H1 (cell line): ENCODE results near the gene DENND6B. TPM values are rescaled to one million over a fixed set of nuclear protein-coding genes. Genes with fewer than 3 reads are reported as not detected.

Experiments
- CTCF ChIA-PET: fragments of 300-600 bp; sonication (Branson Sonifier 250); formaldehyde crosslinking; loops from one replicate; lab custom pipeline; 2021; ENCODE audit not compliant: partially characterized antibody; lab: Charles Lee
- POLR2A ChIA-PET: fragments of 300-600 bp; sonication (Branson Sonifier 250); formaldehyde crosslinking; loops from one replicate; lab custom pipeline; 2021; ENCODE audit warnings: inconsistent platforms; ENCODE audit not compliant: partially characterized antibody; lab: Charles Lee
- DNase-seq, 2 experiments: peaks; one replicate each; pipeline versions ENCODE4 v3.0.0 to v3.0.0-alpha.2; 2010 to 2022; ENCODE audit warnings: low spot score in 2 of 2, low read depth in 1 of 2, mixed read lengths in 1 of 2
- FAIRE-seq: peaks from 2 replicates; lab custom pipeline; 2011; peaks lifted over from hg19 to GRCh38; lab: Jason Lieb, UNC
- H2AFZ ChIP-seq: 2 replicates; pipeline ENCODE4 v1.8.1; 2012; ENCODE audit warnings: low read length, inconsistent platforms
- H2AK5ac ChIP-seq: 2 replicates; pipeline ENCODE4 v1.6.1; 2013; ENCODE audit warnings: low read depth, low read length
- H2BK120ac ChIP-seq: replicated peaks from 2 replicates; pipeline ENCODE3; 2013; ENCODE audit warnings: low read depth, low read length, inconsistent platforms
- H2BK12ac ChIP-seq: 2 replicates; pipeline ENCODE4 v1.6.1; 2013; ENCODE audit warnings: low read depth, low read length
- H2BK15ac ChIP-seq: 2 replicates; pipeline ENCODE4 v1.6.1; 2013; ENCODE audit warnings: low read length
- H2BK20ac ChIP-seq: 2 replicates; pipeline ENCODE4 v1.6.1; 2013; ENCODE audit warnings: low read length
- H2BK5ac ChIP-seq: 2 replicates; pipeline ENCODE4 v1.6.1; 2013; ENCODE audit warnings: low read depth, low read length
- H3K14ac ChIP-seq: 2 replicates; pipeline ENCODE4 v1.6.1; 2013; ENCODE audit warnings: inconsistent platforms; ENCODE audit not compliant: insufficient read length
- H3K18ac ChIP-seq: 2 replicates; pipeline ENCODE4 v1.6.1; 2013; ENCODE audit warnings: low read length; ENCODE audit errors: extremely low read depth
- H3K23ac ChIP-seq: 2 replicates; pipeline ENCODE4 v1.6.1; 2013; ENCODE audit warnings: inconsistent platforms; ENCODE audit not compliant: insufficient read length
- H3K23me2 ChIP-seq: 2 replicates; pipeline ENCODE4 v1.6.1; 2013; ENCODE audit warnings: low read depth, low read length
- H3K27ac ChIP-seq: 2 replicates; pipeline ENCODE4 v1.6.1; 2011; ENCODE audit warnings: low read depth, low read length, inconsistent platforms
- H3K27me3 ChIP-seq, 4 experiments: replicated peaks in 1 of 4; 1 replicate in 1 of 4; 2 replicates in 3 of 4; pipeline versions ENCODE4 v1.6.1 to v1.8.1; 2011 to 2013; ENCODE audit warnings: low read length in 3 of 4, mild to moderate bottlenecking in 3 of 4, inconsistent platforms in 2 of 4, mixed read lengths in 2 of 4, moderate library complexity in 1 of 4; ENCODE audit not compliant: control insufficient read depth in 3 of 4, insufficient read depth in 3 of 4; ENCODE audit errors: extremely low read depth in 1 of 4
- H3K36me3 ChIP-seq, 4 experiments: 2 replicates each; pipeline versions ENCODE4 v1.6.1 to v1.8.1; 2011 to 2013; ENCODE audit warnings: mild to moderate bottlenecking in 4 of 4, low read length in 3 of 4, moderate library complexity in 2 of 4, control low read depth in 1 of 4, inconsistent platforms in 1 of 4; ENCODE audit not compliant: insufficient read depth in 4 of 4, control insufficient read depth in 2 of 4
- H3K4ac ChIP-seq: replicated peaks from 2 replicates; pipeline ENCODE3; 2013; ENCODE audit warnings: low read length, low read depth, mixed read lengths, inconsistent platforms; ENCODE audit not compliant: insufficient read length
- H3K4me1 ChIP-seq, 4 experiments: replicated peaks in 1 of 4; 1 replicate in 1 of 4; 2 replicates in 3 of 4; pipeline versions ENCODE4 v1.6.1 to v1.8.1; 2011 to 2013; ENCODE audit warnings: low read length in 3 of 4, inconsistent platforms in 2 of 4, mixed read lengths in 1 of 4; ENCODE audit not compliant: insufficient read depth in 4 of 4, control insufficient read depth in 3 of 4
- H3K4me2 ChIP-seq, 2 experiments: 2 replicates each; pipeline versions ENCODE4 v1.6.1 to v1.8.1; 2011 to 2013; ENCODE audit warnings: low read depth in 2 of 2, low read length in 2 of 2, control low read depth in 1 of 2, inconsistent platforms in 1 of 2, mild to moderate bottlenecking in 1 of 2; ENCODE audit not compliant: insufficient read depth in 1 of 2
- H3K4me3 ChIP-seq, 4 experiments: fragments of 200-600, 300-600 bp in 1 of 4; sonication (generic), shearing (Covaris generic), sonication (Bioruptor Twin) in 1 of 4; 2 replicates each; pipeline versions ENCODE4 v1.5.1 to v1.8.1; 2011 to 2016; ENCODE audit warnings: low read length in 4 of 4, low read depth in 3 of 4, control low read depth in 2 of 4, inconsistent platforms in 2 of 4, mild to moderate bottlenecking in 2 of 4, mixed read lengths in 1 of 4, moderate library complexity in 1 of 4; ENCODE audit not compliant: insufficient read depth in 2 of 4; ENCODE audit errors: extremely low read depth in 1 of 4
- H3K56ac ChIP-seq: replicated peaks from 2 replicates; pipeline ENCODE3; 2013; ENCODE audit warnings: low read depth, mild to moderate bottlenecking, mixed read lengths, low read length, inconsistent platforms; ENCODE audit not compliant: insufficient read length
- H3K79me1 ChIP-seq: 2 replicates; pipeline ENCODE4 v1.6.1; 2013; ENCODE audit warnings: low read depth, low read length, control low read depth
- H3K79me2 ChIP-seq, 2 experiments: 2 replicates each; pipeline versions ENCODE4 v1.6.1 to v1.8.1; 2012 to 2013; ENCODE audit warnings: low read length in 2 of 2, mild to moderate bottlenecking in 2 of 2, inconsistent platforms in 1 of 2; ENCODE audit not compliant: insufficient read depth in 2 of 2, control insufficient read depth in 1 of 2
- H3K9ac ChIP-seq, 4 experiments: replicated peaks in 1 of 4; 1 replicate in 1 of 4; 2 replicates in 3 of 4; pipeline versions ENCODE4 v1.6.1 to v1.8.1; 2011 to 2013; ENCODE audit warnings: low read depth in 3 of 4, low read length in 3 of 4, control low read depth in 2 of 4, mild to moderate bottlenecking in 2 of 4, moderate library complexity in 2 of 4, inconsistent platforms in 1 of 4; ENCODE audit errors: extremely low read depth in 1 of 4
- H3K9me3 ChIP-seq, 2 experiments: 2 replicates each; pipeline versions ENCODE4 v1.6.1 to v1.8.1; 2012 to 2013; ENCODE audit warnings: mild to moderate bottlenecking in 2 of 2, moderate library complexity in 2 of 2, control low read depth in 1 of 2, inconsistent platforms in 1 of 2, low read depth in 1 of 2, low read length in 1 of 2, mixed read lengths in 1 of 2; ENCODE audit not compliant: insufficient read depth in 2 of 2
- H4K20me1 ChIP-seq, 2 experiments: replicated peaks in 1 of 2; 2 replicates each; pipeline versions ENCODE3 to v1.8.1; 2011 to 2013; ENCODE audit warnings: inconsistent platforms in 2 of 2, low read length in 2 of 2, mild to moderate bottlenecking in 1 of 2; ENCODE audit not compliant: insufficient read depth in 2 of 2, control insufficient read depth in 1 of 2
- H4K5ac ChIP-seq: 2 replicates; pipeline ENCODE4 v1.6.1; 2013; ENCODE audit warnings: low read length, low read depth, mixed read lengths, inconsistent platforms; ENCODE audit not compliant: insufficient read length
- H4K8ac ChIP-seq: 2 replicates; pipeline ENCODE4 v1.8.0; 2013; ENCODE audit warnings: mild to moderate bottlenecking, moderate library complexity, low read length, inconsistent platforms; ENCODE audit not compliant: insufficient read depth; ENCODE audit errors: extremely low read depth
- H4K91ac ChIP-seq: replicated peaks from 2 replicates; pipeline ENCODE3; 2013; ENCODE audit warnings: low read length, mixed read lengths, inconsistent platforms; ENCODE audit not compliant: insufficient read length
- BRCA1 ChIP-seq: IDR thresholded peaks from 2 replicates; pipeline ENCODE4 v1.6.1; 2012; ENCODE audit warnings: low read depth, low read length, improper control_type of control experiment
- CBX8 ChIP-seq: fragments of 300-800, 300-1000 bp; sonication (generic); IDR thresholded peaks from 2 replicates; pipeline ENCODE4 v1.7.1; 2016; ENCODE audit warnings: low read depth, low read length, borderline replicate concordance
- CHD1 ChIP-seq: IDR thresholded peaks from 2 replicates; pipeline ENCODE4 v1.6.1; 2012; ENCODE audit warnings: low read depth, low read length, improper control_type of control experiment
- E2F6 ChIP-seq: IDR thresholded peaks from 2 replicates; pipeline ENCODE4 v1.6.1; 2012; ENCODE audit warnings: inconsistent platforms
- JUN ChIP-seq: IDR thresholded peaks from 2 replicates; pipeline ENCODE4 v1.6.1; 2011; ENCODE audit warnings: low read depth, mild to moderate bottlenecking, improper control_type of control experiment, low read length
- MAX ChIP-seq: IDR thresholded peaks from 2 replicates; pipeline ENCODE4 v1.6.1; 2012; ENCODE audit warnings: inconsistent platforms
- NRF1 ChIP-seq: IDR thresholded peaks from 2 replicates; pipeline ENCODE4 v1.6.1; 2011; ENCODE audit warnings: mild to moderate bottlenecking, low read depth, low read length, improper control_type of control experiment
- PHF8 ChIP-seq: fragments of 200-600 bp; sonication (generic); conservative IDR thresholded peaks from 2 replicates; pipeline ENCODE4 v1.7.1; 2012; ENCODE audit warnings: low read depth, mild to moderate bottlenecking, inconsistent platforms, low read length, moderate library complexity
- POU5F1 ChIP-seq: IDR thresholded peaks from 2 replicates; pipeline ENCODE4 v1.6.1; 2011; ENCODE audit warnings: low read depth, mild to moderate bottlenecking, low read length, moderate library complexity
- RAD21 ChIP-seq, 2 experiments: IDR thresholded peaks in 1 of 2; conservative IDR thresholded peaks in 1 of 2; 2 replicates each; pipeline ENCODE4 v1.6.1; 2011; ENCODE audit warnings: low read depth in 2 of 2, low read length in 2 of 2, improper control_type of control experiment in 1 of 2, inconsistent platforms in 1 of 2, mild to moderate bottlenecking in 1 of 2, moderate library complexity in 1 of 2
- RNF2 ChIP-seq: fragments of 200-900, 300-1000 bp; sonication (generic); IDR thresholded peaks from 2 replicates; pipeline ENCODE4 v1.7.1; 2016; ENCODE audit warnings: borderline replicate concordance, low read depth, mild to moderate bottlenecking, antibody characterized with exemption, low read length; ENCODE audit not compliant: poor library complexity, severe bottlenecking; ENCODE audit errors: missing control alignments
- SUZ12 ChIP-seq: fragments of 200-600 bp; sonication (generic); IDR thresholded peaks from 2 replicates; pipeline ENCODE4 v1.6.1; 2012; ENCODE audit warnings: mild to moderate bottlenecking, inconsistent platforms, low read length, moderate library complexity, mixed read lengths
- TAF1 ChIP-seq: IDR thresholded peaks from 2 replicates; pipeline ENCODE4 v1.6.1; 2011; ENCODE audit warnings: mild to moderate bottlenecking, low read depth, low read length
- WGBS, 2 experiments: shearing (Covaris generic) in 1 of 2; methylation state at CpG; one replicate each; pipeline versions ENCODE4 v1.1.6 to v1.1.7; 2013 to 2015; ENCODE audit warnings: low lambda C conversion rate in 2 of 2, mixed read lengths in 2 of 2, inconsistent platforms in 1 of 2, low coverage in 1 of 2, missing lambda C conversion rate in 1 of 2; ENCODE audit not compliant: insufficient replicate concordance in 2 of 2, insufficient coverage in 1 of 2, insufficient read length in 1 of 2; ENCODE audit errors: extremely low coverage in 1 of 2, missing lambda C conversion rate in 1 of 2; 5-methylcytosine and 5-hydroxymethylcytosine counted together
- polyA plus RNA-seq, 7 experiments: library from polyadenylated mRNA; depleted of rRNA in 3 of 7; stranded (reverse) in 5 of 7; unstranded in 2 of 7; fragments of >200 nt in 5 of 7; fragments of 200-250 nt in 2 of 7; gene quantifications; 1 replicate in 5 of 7; 2 replicates in 1 of 7; 4 replicates in 1 of 7; pipeline versions ENCODE4 v1.2.1 to v1.2.3, GENCODE V29; 2011 to 2013; ENCODE audit warnings: missing spikeins in 2 of 7, mixed read lengths in 2 of 7
- total RNA-seq: library from RNA; stranded (reverse); fragmentation: NEBNext Ultra II Directional; extraction: Animal tissue kit (Norgen Biotek cat#: 25700); gene quantifications from 2 replicates; pipeline ENCODE4 v1.2.1, GENCODE V29; 2021

DENND6B gene
- total and polyA plus RNA-seq, 2 of the 8 experiments (the other 6 are each of a cell fraction or from before 2014, with no cell fraction given), result 1.1 to 1.9 TPM

- Histone ChIP-seq H3K79me1 (peaks cover 24% of the 10 kb centered on the region), H4K5ac (no peak overlapping the region), H2BK5ac (no peak overlapping the region), H3K23me2 (no peaks in the 10 kb centered on the region), H2AFZ (no peak overlapping the region), H3K4me3 (no peak overlapping the region), H3K4me2 (no peak overlapping the region), H3K27ac (no peak overlapping the region), H3K56ac (no peak overlapping the region), H3K23ac (no peak overlapping the region), H2BK20ac (no peak overlapping the region), H3K4me1 (no peaks in the 10 kb centered on the region; a peak in 1 of 7 replicates), H2BK15ac (no peak overlapping the region), H3K9me3 (no peaks in the 10 kb centered on the region), H3K18ac (no peak overlapping the region), H4K20me1 (peaks cover 4 to 17% of the 10 kb centered on the region in 2 experiments), H4K91ac (no peak overlapping the region), H2BK12ac (no peak overlapping the region), H3K36me3 (no peaks in the 10 kb centered on the region), H4K8ac (no peak overlapping the region), H3K79me2 (peaks cover 9 to 68% of the 10 kb centered on the region in 2 experiments; a peak in 3 of 4 replicates), H3K9ac (no peak overlapping the region), H2BK120ac (no peak overlapping the region), H3K14ac (no peak overlapping the region), H3K27me3 (no peaks in the 10 kb centered on the region), H2AK5ac (no peak overlapping the region), H3K4ac (no peak overlapping the region)
- ChIA-PET POLR2A (interaction anchor here (1.2 to 1.3 kb wide), 2 partner anchors 11 kb away, joined by 4 read pairs; no protein-coding TSS in a partner anchor), CTCF (interaction anchor here (1.0 to 1.7 kb wide), 5 partner anchors 9 to 143 kb away, joined by 3 to 7 read pairs (median 3); no protein-coding TSS in a partner anchor)
- whole genome bisulfite sequencing, 2 experiments, result 86% methylated on average over 2 of the region's 2 CpGs; no CpG with 5 or more reads in 1 of the 2 experiments
- DNase-seq (no peak), FAIRE-seq (no peak)
- no peak for TF ChIP-seq SUZ12
- TF ChIP-seq E2F6, result no peak
- TF ChIP-seq CBX8, result no peak
- TF ChIP-seq CHD1, result no peak
- no peak for TF ChIP-seq POU5F1
- no peak for TF ChIP-seq RNF2
- TF ChIP-seq NRF1, result no peak
- no peak for TF ChIP-seq RAD21 (IDR thresholded peaks at IDR 0.05 in 1 of 2, conservative IDR thresholded peaks at IDR 0.05 in 1 of 2; ENCODE audit: low read depth in 2 of 2, low read length in 2 of 2)
- TF ChIP-seq MAX, result no peak
- TF ChIP-seq TAF1, result no peak
- no peak for TF ChIP-seq BRCA1
- TF ChIP-seq JUN, result no peak
- no peak for TF ChIP-seq PHF8
Observed at GRCh38 chr22:50360578-50360977, 33.8 kb upstream of the DENND6B start.
